Stomach (tissue), 4 donors: ENCODE data around the gene KCNJ5.

Experiments
- EP300 ChIP-seq: sonication (generic); formaldehyde crosslinking; IDR thresholded peaks from one replicate; pipeline ENCODE4 v1.6.1; 2017; ENCODE audit warnings: antibody characterized with exemption
- TF ChIP-seq, protein P1 (sequence below), 7 experiments: fragments of 450-650 bp in 4 of 7; fragments of 200-600 bp in 3 of 7; sonication (generic) in 3 of 7; IDR thresholded peaks; one replicate each; pipeline ENCODE4 v1.5.1; 2016 to 2019; ENCODE audit warnings: antibody characterized with exemption in 7 of 7, control low read depth in 2 of 7, mild to moderate bottlenecking in 1 of 7

GRCh38 chr11:128936606-128937251 lies 45.6 kb downstream of the KCNJ5 start:
- no peak for TF ChIP-seq EP300
- TF ChIP-seq, protein P1, sequence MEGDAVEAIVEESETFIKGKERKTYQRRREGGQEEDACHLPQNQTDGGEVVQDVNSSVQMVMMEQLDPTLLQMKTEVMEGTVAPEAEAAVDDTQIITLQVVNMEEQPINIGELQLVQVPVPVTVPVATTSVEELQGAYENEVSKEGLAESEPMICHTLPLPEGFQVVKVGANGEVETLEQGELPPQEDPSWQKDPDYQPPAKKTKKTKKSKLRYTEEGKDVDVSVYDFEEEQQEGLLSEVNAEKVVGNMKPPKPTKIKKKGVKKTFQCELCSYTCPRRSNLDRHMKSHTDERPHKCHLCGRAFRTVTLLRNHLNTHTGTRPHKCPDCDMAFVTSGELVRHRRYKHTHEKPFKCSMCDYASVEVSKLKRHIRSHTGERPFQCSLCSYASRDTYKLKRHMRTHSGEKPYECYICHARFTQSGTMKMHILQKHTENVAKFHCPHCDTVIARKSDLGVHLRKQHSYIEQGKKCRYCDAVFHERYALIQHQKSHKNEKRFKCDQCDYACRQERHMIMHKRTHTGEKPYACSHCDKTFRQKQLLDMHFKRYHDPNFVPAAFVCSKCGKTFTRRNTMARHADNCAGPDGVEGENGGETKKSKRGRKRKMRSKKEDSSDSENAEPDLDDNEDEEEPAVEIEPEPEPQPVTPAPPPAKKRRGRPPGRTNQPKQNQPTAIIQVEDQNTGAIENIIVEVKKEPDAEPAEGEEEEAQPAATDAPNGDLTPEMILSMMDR (IDR thresholded peaks at IDR 0.05) = no peak
